Fibroblast of the aortic adventitia (primary cell): Measurements from ENCODE around the gene TPSG1. TPM values are rescaled to one million over a fixed set of nuclear protein-coding genes. Genes with fewer than 3 reads are reported as not detected.

Experiments used
- DNase-seq: peaks from one replicate; pipeline ENCODE4 v3.0.0-alpha.2; 2010; ENCODE audit warnings: low read depth
- H3K4me3 ChIP-seq: 2 replicates; pipeline ENCODE4 v1.5.1; 2011; ENCODE audit warnings: low read depth, mild to moderate bottlenecking, control low read depth, low read length, moderate library complexity
- total RNA-seq: library from RNA; depleted of rRNA; stranded (reverse); fragments of >200 nt; gene quantifications from 2 replicates; pipeline ENCODE4 v1.2.3, GENCODE V29; 2012; ENCODE audit warnings: low replicate concordance
- TF ChIP-seq, protein P1 (sequence below): IDR thresholded peaks from 2 replicates; pipeline ENCODE4 v1.5.1; 2011; ENCODE audit warnings: mild to moderate bottlenecking, low read length, control low read depth, inconsistent platforms; ENCODE audit not compliant: insufficient read depth

The TPSG1 gene
- total RNA-seq, 1 donor: not detected

DNA sequence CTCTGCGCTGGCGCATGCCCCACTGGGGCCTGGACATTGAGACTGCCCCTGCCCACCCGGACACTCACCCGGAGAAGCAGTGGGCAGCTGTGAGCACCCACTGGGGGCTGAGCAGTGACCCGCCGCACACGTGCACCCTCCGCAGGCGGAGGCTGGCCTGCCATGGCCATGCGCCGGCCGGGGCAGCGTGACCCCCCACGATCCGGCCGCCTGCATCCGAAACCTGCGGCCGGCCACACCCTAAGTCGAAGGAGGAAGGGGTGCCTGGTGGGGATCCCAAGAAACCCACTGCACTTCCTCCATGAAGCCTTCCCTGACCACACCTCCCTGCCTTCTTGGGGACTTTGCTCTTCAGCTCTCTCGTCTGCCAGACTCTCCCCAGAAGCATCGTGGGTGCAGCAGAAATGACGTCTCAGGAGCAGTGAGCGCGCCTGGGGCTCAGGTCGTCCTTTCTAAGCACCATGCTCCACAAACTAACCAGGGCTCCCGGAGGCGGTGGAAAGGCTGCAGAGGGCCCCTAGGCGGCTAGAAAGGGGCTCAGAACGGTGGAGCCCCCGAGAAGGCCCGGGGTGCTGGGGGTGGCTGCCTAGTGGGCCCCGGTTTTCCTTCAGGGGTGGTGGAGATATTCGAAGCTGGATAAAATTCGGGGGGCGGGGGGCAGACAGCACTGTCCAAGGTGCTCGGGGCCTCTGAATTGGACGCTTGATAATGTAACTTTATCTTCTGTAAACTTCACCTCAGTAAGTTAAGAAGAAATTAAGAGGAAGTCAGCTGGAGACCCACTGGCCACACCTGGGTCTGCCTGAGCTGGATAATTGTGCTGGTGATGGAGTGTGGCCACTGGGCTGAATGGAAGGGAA is 1.5 kb downstream of the TPSG1 start:
- no peak overlapping the region for H3K4me3 ChIP-seq
- no peak for DNase-seq
- TF ChIP-seq, protein P1, sequence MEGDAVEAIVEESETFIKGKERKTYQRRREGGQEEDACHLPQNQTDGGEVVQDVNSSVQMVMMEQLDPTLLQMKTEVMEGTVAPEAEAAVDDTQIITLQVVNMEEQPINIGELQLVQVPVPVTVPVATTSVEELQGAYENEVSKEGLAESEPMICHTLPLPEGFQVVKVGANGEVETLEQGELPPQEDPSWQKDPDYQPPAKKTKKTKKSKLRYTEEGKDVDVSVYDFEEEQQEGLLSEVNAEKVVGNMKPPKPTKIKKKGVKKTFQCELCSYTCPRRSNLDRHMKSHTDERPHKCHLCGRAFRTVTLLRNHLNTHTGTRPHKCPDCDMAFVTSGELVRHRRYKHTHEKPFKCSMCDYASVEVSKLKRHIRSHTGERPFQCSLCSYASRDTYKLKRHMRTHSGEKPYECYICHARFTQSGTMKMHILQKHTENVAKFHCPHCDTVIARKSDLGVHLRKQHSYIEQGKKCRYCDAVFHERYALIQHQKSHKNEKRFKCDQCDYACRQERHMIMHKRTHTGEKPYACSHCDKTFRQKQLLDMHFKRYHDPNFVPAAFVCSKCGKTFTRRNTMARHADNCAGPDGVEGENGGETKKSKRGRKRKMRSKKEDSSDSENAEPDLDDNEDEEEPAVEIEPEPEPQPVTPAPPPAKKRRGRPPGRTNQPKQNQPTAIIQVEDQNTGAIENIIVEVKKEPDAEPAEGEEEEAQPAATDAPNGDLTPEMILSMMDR: no peak

DNA sequence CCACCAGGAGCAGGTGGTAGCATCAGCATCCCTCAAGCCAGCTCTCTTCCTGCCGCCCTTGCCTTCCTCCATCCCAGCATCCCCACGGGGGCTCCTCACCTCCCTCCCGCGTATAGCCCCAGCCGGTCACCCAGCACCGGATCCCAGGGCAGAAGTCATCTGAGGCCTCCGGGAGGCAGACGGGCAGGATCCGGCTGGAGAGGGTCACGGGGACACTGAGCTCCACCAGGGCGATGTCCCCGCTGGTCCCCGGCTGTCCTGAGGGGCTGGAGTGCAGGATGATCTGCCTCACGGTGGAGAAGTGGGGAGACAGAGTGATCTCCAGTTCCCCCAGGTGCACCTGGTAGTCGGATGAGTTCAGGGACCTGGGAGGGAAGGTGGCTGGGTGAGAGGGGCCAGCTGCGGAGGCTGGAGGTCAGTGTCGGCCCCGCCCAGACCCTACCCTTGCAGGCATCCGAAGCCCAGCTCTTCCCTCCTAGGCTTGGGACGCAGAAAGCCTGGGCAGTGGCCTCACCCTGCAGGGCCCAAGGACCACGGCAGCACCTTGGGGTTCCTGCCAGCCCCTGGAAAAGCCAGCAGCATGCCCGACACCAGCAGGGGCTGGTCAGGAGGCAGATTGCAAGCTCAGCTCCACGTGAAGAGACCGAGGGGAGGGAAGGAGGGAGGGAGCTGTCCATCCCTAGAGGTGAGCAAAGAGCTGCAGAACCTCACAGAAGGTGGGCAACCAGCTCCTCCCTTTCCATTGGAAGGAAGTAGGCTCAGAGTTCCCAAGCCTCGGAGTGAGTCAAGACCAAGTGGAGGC is 2.3 kb downstream of the TPSG1 start:
- no peak for DNase-seq
- TF ChIP-seq, protein P1: no peak
- no peak overlapping the region for H3K4me3 ChIP-seq

DNA sequence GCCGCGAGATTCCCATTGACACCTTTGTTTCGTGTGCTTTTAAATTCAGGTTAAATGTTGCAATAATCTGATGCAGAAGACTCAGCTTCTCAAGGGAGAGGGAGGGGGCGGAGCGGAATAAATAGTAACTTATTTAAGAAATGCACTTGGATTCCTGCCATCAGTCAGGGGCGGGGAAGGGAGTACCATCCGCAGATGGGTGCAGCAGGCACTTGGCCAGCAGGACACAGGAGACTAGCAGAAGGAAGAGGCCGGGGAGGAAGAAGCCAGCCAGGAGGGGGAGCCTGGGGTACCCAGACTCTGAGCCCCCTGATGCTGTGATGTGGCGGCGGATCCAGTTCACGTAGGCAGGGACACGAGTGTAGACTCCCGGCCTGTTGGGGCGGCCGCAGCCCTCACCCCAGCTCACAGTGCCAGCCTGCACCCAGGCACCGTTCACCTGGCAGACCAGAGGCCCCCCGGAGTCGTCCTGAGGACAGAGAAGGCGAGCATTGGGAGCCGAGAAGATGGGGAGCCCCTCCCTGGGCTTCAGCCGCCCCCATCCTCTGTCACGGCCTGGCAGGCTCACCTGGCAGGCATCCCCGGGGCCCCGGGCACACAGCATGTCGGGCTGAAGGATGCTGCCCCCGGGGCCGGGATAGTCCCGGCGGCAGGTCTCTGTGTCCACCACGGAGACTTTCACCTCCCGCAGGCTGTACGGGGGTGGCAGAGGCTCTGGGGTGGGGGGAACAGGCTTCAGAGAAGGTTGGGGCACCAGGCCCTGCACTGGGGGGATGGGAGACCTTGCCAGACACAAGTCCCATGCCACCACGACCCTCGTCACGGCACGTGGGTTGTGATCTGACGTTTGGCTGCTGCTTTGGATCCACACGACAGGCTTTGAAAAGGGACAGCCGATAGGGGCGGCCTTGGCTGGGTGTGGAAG is 3.2 kb downstream of the TPSG1 start:
- H3K4me3 ChIP-seq: no peak overlapping the region
- no peak for DNase-seq
- TF ChIP-seq, protein P1: no peak

DNA sequence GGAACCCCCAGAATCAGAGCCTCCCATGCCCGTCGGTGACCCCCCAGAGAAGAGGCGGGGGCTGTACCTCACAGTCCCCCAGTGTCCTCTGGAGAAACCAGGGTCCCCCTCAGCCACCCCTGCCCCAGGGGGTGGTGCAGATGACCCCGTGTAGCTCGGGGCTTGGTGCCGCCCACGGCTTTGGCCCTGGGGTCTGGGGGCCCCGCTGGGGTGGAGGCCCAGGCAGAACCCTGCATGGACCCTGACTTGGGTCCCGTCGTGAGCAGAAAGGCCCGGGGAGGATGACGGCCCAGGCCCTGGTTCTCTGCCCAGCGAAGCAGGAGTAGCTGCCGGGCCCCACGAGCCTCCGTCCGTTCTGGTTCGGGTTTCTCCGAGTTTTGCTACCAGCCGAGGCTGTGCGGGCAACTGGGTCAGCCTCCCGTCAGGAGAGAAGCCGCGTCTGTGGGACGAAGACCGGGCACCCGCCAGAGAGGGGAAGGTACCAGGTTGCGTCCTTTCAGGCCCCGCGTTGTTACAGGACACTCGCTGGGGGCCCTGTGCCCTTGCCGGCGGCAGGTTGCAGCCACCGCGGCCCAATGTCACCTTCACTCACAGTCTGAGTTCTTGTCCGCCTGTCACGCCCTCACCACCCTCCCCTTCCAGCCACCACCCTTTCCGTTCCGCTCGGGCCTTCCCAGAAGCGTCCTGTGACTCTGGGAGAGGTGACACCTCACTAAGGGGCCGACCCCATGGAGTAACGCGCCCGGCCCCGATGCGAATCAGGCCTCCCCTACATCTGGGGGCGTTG is 4.0 kb downstream of the TPSG1 start:
- TF ChIP-seq, protein P1: no peak
- no peak overlapping the region for H3K4me3 ChIP-seq
- DNase-seq: no peak

DNA sequence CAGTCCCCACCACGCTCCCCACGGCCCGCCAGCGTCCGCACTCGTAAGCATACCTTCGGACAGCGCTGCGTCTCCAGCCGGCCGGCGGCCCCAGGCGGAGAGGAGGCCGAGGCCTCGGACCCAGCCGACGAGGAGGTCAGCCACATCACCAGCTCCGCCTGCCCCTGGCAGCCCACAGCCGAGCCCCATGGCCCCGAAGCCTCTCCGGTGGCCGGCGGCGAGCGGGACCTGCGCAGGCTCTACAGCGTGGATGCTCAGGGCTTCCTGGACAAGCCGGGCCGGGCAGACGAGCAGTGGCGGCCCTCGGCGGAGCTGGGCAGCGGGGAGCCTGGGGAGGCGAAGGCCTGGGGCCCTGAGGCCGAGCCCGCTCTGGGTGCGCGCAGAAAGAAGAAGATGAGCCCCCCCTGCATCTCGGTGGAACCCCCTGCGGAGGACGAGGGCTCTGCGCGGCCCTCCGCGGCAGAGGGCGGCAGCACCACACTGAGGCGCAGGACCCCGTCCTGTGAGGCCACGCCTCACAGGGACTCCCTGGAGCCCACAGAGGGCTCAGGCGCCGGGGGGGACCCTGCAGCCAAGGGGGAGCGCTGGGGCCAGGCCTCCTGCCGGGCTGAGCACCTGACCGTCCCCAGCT is 4.9 kb downstream of the TPSG1 start:
- TF ChIP-seq, protein P1: no peak
- H3K4me3 ChIP-seq: no peak overlapping the region

More for the DNA sequence above, 4.9 kb downstream of the TPSG1 start:
- no peak for DNase-seq
